ENCODE measurements around the gene MINK1.

MINK1 gene

GRCh38 chr17:4838309-4838785, 5.2 kb downstream of the MINK1 start:
- no peaks in the 10 kb centered on the region for H3K27me3 ChIP-seq (ENCODE audit: low read depth, low read length)
- no peak overlapping the region for H3K27ac ChIP-seq (ENCODE audit: low read length)
- no peak overlapping the region for H3K4me3 ChIP-seq (ENCODE audit: low read depth in 1 of 2, low read length in 2 of 2)
- H3K36me3 ChIP-seq (ENCODE audit: control insufficient read depth in 1 of 2, insufficient read depth in 2 of 2, low read length in 2 of 2) = no peaks in the 10 kb centered on the region
- peaks cover 24 to 37% of the 10 kb centered on the region in 2 donors for H3K4me1 ChIP-seq (ENCODE audit: control insufficient read depth in 1 of 2, insufficient read depth in 2 of 2, low read length in 2 of 2)
- no peaks in the 10 kb centered on the region for H3K9me3 ChIP-seq (ENCODE audit: control insufficient read depth in 1 of 2, low read length in 2 of 2)

GRCh38 chr17:4839221-4839620, 6.1 kb downstream of the MINK1 start:
- Histone ChIP-seq H3K9me3 (ENCODE audit: control insufficient read depth in 1 of 2, low read length in 2 of 2) (no peaks in the 10 kb centered on the region), H3K4me1 (ENCODE audit: control insufficient read depth in 1 of 2, insufficient read depth in 2 of 2, low read length in 2 of 2) (peaks cover 20 to 34% of the 10 kb centered on the region in 2 donors), H3K27ac (ENCODE audit: low read length) (no peak overlapping the region)

GRCh38 chr17:4839965-4840892, 7.1 kb downstream of the MINK1 start:
- H3K27me3 ChIP-seq (ENCODE audit: low read depth, low read length) = no peaks in the 10 kb centered on the region
- H3K4me3 ChIP-seq (ENCODE audit: low read depth in 1 of 2, low read length in 2 of 2) = no peak overlapping the region
- H3K36me3 ChIP-seq (ENCODE audit: control insufficient read depth in 1 of 2, insufficient read depth in 2 of 2, low read length in 2 of 2) = no peaks in the 10 kb centered on the region
- H3K4me1 ChIP-seq (ENCODE audit: control insufficient read depth in 1 of 2, insufficient read depth in 2 of 2, low read length in 2 of 2) = peaks cover 13 to 24% of the 10 kb centered on the region in 2 donors
- H3K9me3 ChIP-seq (ENCODE audit: control insufficient read depth in 1 of 2, low read length in 2 of 2) = no peaks in the 10 kb centered on the region
- H3K27ac ChIP-seq (ENCODE audit: low read length) = no peak overlapping the region

More at GRCh38 chr17:4839221-4839620, 6.1 kb downstream of the MINK1 start:
- Histone ChIP-seq H3K36me3 (ENCODE audit: control insufficient read depth in 1 of 2, insufficient read depth in 2 of 2, low read length in 2 of 2) (no peaks in the 10 kb centered on the region), H3K4me3 (ENCODE audit: low read depth in 1 of 2, low read length in 2 of 2) (no peak overlapping the region), H3K27me3 (ENCODE audit: low read depth, low read length) (no peaks in the 10 kb centered on the region)

- Histone ChIP-seq H3K4me1 (ENCODE audit: control insufficient read depth in 1 of 2, insufficient read depth in 2 of 2, low read length in 2 of 2) (peaks cover 8 to 19% of the 10 kb centered on the region in 2 donors), H3K27me3 (ENCODE audit: low read depth, low read length) (no peaks in the 10 kb centered on the region), H3K9me3 (ENCODE audit: control insufficient read depth in 1 of 2, low read length in 2 of 2) (no peaks in the 10 kb centered on the region), H3K27ac (ENCODE audit: low read length) (no peak overlapping the region), H3K4me3 (ENCODE audit: low read depth in 1 of 2, low read length in 2 of 2) (no peak overlapping the region), H3K36me3 (ENCODE audit: control insufficient read depth in 1 of 2, insufficient read depth in 2 of 2, low read length in 2 of 2) (no peaks in the 10 kb centered on the region)
Measured at GRCh38 chr17:4840893-4841242, 7.7 kb downstream of the MINK1 start.

GRCh38 chr17:4842376-4842775, 9.2 kb downstream of the MINK1 start:
- no peak overlapping the region for H3K27ac ChIP-seq (ENCODE audit: low read length)
- no peak overlapping the region for H3K4me3 ChIP-seq (ENCODE audit: low read depth in 1 of 2, low read length in 2 of 2)
- peaks cover 7 to 14% of the 10 kb centered on the region in 2 donors for H3K4me1 ChIP-seq (ENCODE audit: control insufficient read depth in 1 of 2, insufficient read depth in 2 of 2, low read length in 2 of 2)
- no peaks in the 10 kb centered on the region for H3K9me3 ChIP-seq (ENCODE audit: control insufficient read depth in 1 of 2, low read length in 2 of 2)
- peaks cover 0 to 2% of the 10 kb centered on the region in 2 donors for H3K36me3 ChIP-seq (ENCODE audit: control insufficient read depth in 1 of 2, insufficient read depth in 2 of 2, low read length in 2 of 2)
- H3K27me3 ChIP-seq (ENCODE audit: low read depth, low read length) = no peaks in the 10 kb centered on the region

- Histone ChIP-seq H3K4me3 (ENCODE audit: low read depth in 1 of 2, low read length in 2 of 2) (no peak overlapping the region), H3K27me3 (ENCODE audit: low read depth, low read length) (no peaks in the 10 kb centered on the region), H3K4me1 (ENCODE audit: control insufficient read depth in 1 of 2, insufficient read depth in 2 of 2, low read length in 2 of 2) (peaks cover 3 to 6% of the 10 kb centered on the region in 2 donors), H3K36me3 (ENCODE audit: control insufficient read depth in 1 of 2, insufficient read depth in 2 of 2, low read length in 2 of 2) (peaks cover 0 to 2% of the 10 kb centered on the region in 2 donors), H3K9me3 (ENCODE audit: control insufficient read depth in 1 of 2, low read length in 2 of 2) (no peaks in the 10 kb centered on the region), H3K27ac (ENCODE audit: low read length) (no peak overlapping the region)
Measured at GRCh38 chr17:4843321-4844000, 10.3 kb downstream of the MINK1 start.

GRCh38 chr17:4845118-4845517, 12.0 kb downstream of the MINK1 start:
- Histone ChIP-seq H3K36me3 (ENCODE audit: control insufficient read depth in 1 of 2, insufficient read depth in 2 of 2, low read length in 2 of 2) (peaks cover 0 to 2% of the 10 kb centered on the region in 2 donors), H3K27ac (ENCODE audit: low read length) (no peak overlapping the region), H3K4me3 (ENCODE audit: low read depth in 1 of 2, low read length in 2 of 2) (no peak overlapping the region), H3K9me3 (ENCODE audit: control insufficient read depth in 1 of 2, low read length in 2 of 2) (no peaks in the 10 kb centered on the region), H3K4me1 (ENCODE audit: control insufficient read depth in 1 of 2, insufficient read depth in 2 of 2, low read length in 2 of 2) (peaks cover 0 to 3% of the 10 kb centered on the region in 2 donors), H3K27me3 (ENCODE audit: low read depth, low read length) (no peaks in the 10 kb centered on the region)

- peaks cover 0 to 2% of the 10 kb centered on the region in 2 donors for H3K36me3 ChIP-seq (ENCODE audit: control insufficient read depth in 1 of 2, insufficient read depth in 2 of 2, low read length in 2 of 2)
- H3K27ac ChIP-seq (ENCODE audit: low read length) = no peak overlapping the region
- H3K9me3 ChIP-seq (ENCODE audit: control insufficient read depth in 1 of 2, low read length in 2 of 2) = no peaks in the 10 kb centered on the region
- H3K4me1 ChIP-seq (ENCODE audit: control insufficient read depth in 1 of 2, insufficient read depth in 2 of 2, low read length in 2 of 2) = no peaks in the 10 kb centered on the region
- H3K27me3 ChIP-seq (ENCODE audit: low read depth, low read length) = no peaks in the 10 kb centered on the region
- no peak overlapping the region for H3K4me3 ChIP-seq (ENCODE audit: low read depth in 1 of 2, low read length in 2 of 2)
Measured at GRCh38 chr17:4846635-4847390, 13.7 kb downstream of the MINK1 start.

GRCh38 chr17:4849011-4849536, 15.9 kb downstream of the MINK1 start:
- Histone ChIP-seq H3K4me3 (ENCODE audit: low read depth in 1 of 2, low read length in 2 of 2) (no peak overlapping the region), H3K36me3 (ENCODE audit: control insufficient read depth in 1 of 2, insufficient read depth in 2 of 2, low read length in 2 of 2) (peaks cover 0 to 2% of the 10 kb centered on the region in 2 donors), H3K27ac (ENCODE audit: low read length) (no peak overlapping the region), H3K4me1 (ENCODE audit: control insufficient read depth in 1 of 2, insufficient read depth in 2 of 2, low read length in 2 of 2) (peaks cover 0 to 7% of the 10 kb centered on the region in 2 donors), H3K27me3 (ENCODE audit: low read depth, low read length) (no peaks in the 10 kb centered on the region), H3K9me3 (ENCODE audit: control insufficient read depth in 1 of 2, low read length in 2 of 2) (no peaks in the 10 kb centered on the region)

- H3K9me3 ChIP-seq (ENCODE audit: control insufficient read depth in 1 of 2, low read length in 2 of 2) = no peaks in the 10 kb centered on the region
- peaks cover 0 to 7% of the 10 kb centered on the region in 2 donors for H3K4me1 ChIP-seq (ENCODE audit: control insufficient read depth in 1 of 2, insufficient read depth in 2 of 2, low read length in 2 of 2)
- H3K4me3 ChIP-seq (ENCODE audit: low read depth in 1 of 2, low read length in 2 of 2) = no peak overlapping the region
- H3K27ac ChIP-seq (ENCODE audit: low read length) = no peak overlapping the region
- no peaks in the 10 kb centered on the region for H3K27me3 ChIP-seq (ENCODE audit: low read depth, low read length)
- H3K36me3 ChIP-seq (ENCODE audit: control insufficient read depth in 1 of 2, insufficient read depth in 2 of 2, low read length in 2 of 2) = peaks cover 0 to 2% of the 10 kb centered on the region in 2 donors
Measured at GRCh38 chr17:4850246-4850645, 17.1 kb downstream of the MINK1 start.
